HEK293 (cell line): Measurements from ENCODE around the gene TALDO1.

Experiments used
- AEBP2 ChIP-seq: fragments of 450-650 bp; formaldehyde crosslinking; IDR thresholded peaks from 2 replicates; pipeline ENCODE4 v1.5.1; 2016; ENCODE audit warnings: missing biosample characterization, missing genetic modification characterization, borderline replicate concordance
- CTCF ChIP-seq: fragments of 450-650 bp; formaldehyde crosslinking; IDR thresholded peaks from 2 replicates; pipeline ENCODE4 v1.5.1; 2016; ENCODE audit warnings: missing biosample characterization, missing genetic modification characterization
- GLI2 ChIP-seq: fragments of 450-650 bp; formaldehyde crosslinking; IDR thresholded peaks from 2 replicates; pipeline ENCODE4; 2017; ENCODE audit warnings: missing biosample characterization, missing genetic modification characterization, low read depth, borderline replicate concordance
- SETDB1 ChIP-seq: IDR thresholded peaks from one replicate; pipeline ENCODE4 v1.6.1; 2017; ENCODE audit warnings: mild to moderate bottlenecking, low read length, moderate library complexity, mixed read lengths; ENCODE audit not compliant: insufficient read length
- YY1 ChIP-seq: fragments of 450-650 bp; formaldehyde crosslinking; IDR thresholded peaks from 2 replicates; pipeline ENCODE4 v1.5.1; 2018; ENCODE audit warnings: missing biosample characterization, missing genetic modification characterization
- ZBTB11 ChIP-seq: fragments of 450-650 bp; formaldehyde crosslinking; conservative IDR thresholded peaks from 2 replicates; pipeline ENCODE4 v1.5.1; 2016; ENCODE audit warnings: low read depth, missing biosample characterization, missing genetic modification characterization
- ZNF138 ChIP-seq: fragments of 450-650 bp; formaldehyde crosslinking; IDR thresholded peaks from 2 replicates; pipeline ENCODE4 v1.5.1; 2016; ENCODE audit warnings: missing biosample characterization, missing genetic modification characterization, borderline replicate concordance
- ZNF350 ChIP-seq: fragments of 450-650 bp; formaldehyde crosslinking; IDR thresholded peaks from 2 replicates; pipeline ENCODE4 v1.5.0; 2017; ENCODE audit warnings: missing biosample characterization, mild to moderate bottlenecking, missing genetic modification characterization
- ZNF416 ChIP-seq: fragments of 450-650 bp; formaldehyde crosslinking; IDR thresholded peaks from 2 replicates; pipeline ENCODE4 v1.5.1; 2016; ENCODE audit warnings: missing biosample characterization, missing genetic modification characterization
- ZNF473 ChIP-seq: fragments of 450-650 bp; formaldehyde crosslinking; IDR thresholded peaks from 2 replicates; pipeline ENCODE4 v1.5.1; 2017; ENCODE audit warnings: missing biosample characterization, missing genetic modification characterization
- ZNF639 ChIP-seq: fragments of 450-650 bp; formaldehyde crosslinking; IDR thresholded peaks from 2 replicates; pipeline ENCODE4 v1.5.1; 2016; ENCODE audit warnings: missing biosample characterization, missing genetic modification characterization

GRCh38 chr11:720017-720641 lies 27.1 kb upstream of the TALDO1 start:
- no peak for TF ChIP-seq CTCF (tag by site-specific recombination)
- no peak for TF ChIP-seq ZBTB11 (tag by site-specific recombination)
- TF ChIP-seq ZNF473 (tag by site-specific recombination) = no peak
- no peak for TF ChIP-seq ZNF639
- no peak for TF ChIP-seq YY1 (tag by site-specific recombination)
- TF ChIP-seq GLI2 (tag by site-specific recombination) = no peak
- no peak for TF ChIP-seq SETDB1
- no peak for TF ChIP-seq ZNF138 (tag by site-specific recombination)
- no peak for TF ChIP-seq ZNF350 (tag by site-specific recombination)
- no peak for TF ChIP-seq ZNF416 (tag by site-specific recombination)
- no peak for TF ChIP-seq AEBP2 (tag by site-specific recombination)
